ENCODE measurements around the gene TLCD3A. TPM values are rescaled to one million over a fixed set of nuclear protein-coding genes. Genes with fewer than 3 reads are reported as not detected.

The TLCD3A gene
- total RNA-seq, 1 experiment from 2014 or later = 21.6 TPM

DNA sequence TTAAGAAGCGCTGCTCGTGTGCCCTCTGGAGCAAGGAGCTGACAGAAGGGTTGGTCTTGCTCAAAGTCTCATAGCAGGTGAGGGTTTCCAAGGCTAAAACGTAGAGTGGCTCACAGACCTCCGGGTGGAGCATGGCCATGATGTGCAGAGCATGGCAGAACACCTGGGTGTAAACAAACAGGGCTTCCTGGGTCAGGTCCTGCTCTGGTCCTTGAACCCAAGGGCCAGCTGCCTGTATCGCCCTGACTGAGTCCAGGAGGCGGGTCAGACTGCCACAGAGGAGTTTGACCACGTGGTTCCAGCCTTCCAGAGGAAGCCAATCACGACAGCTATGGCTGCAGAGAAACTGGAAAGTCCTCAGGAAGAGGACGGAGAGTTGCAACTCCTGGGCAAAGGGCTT lies 12.5 kb downstream of the TLCD3A start:
- Mint-ChIP-seq H3K4me3 (no peak overlapping the region), H3K36me3 (peaks cover 87% of the 10 kb centered on the region), H3K27ac (no peak overlapping the region), H3K4me1 (no peaks in the 10 kb centered on the region), H3K27me3 (ENCODE audit: low read depth) (no peaks in the 10 kb centered on the region), H3K9me3 (peaks cover 17% of the 10 kb centered on the region)
- CTCF ChIA-PET = interaction anchor here (1.0 to 1.9 kb wide), 2 partner anchors 236 to 313 kb away, joined by 3 to 4 read pairs; no protein-coding TSS in a partner anchor
- ATAC-seq (no peak), DNase-seq (ENCODE audit: low spot score) (no peak)
- POLR2A ChIA-PET = interaction anchor here (1.0 kb wide), 1 partner anchor 252 kb away, joined by 3 read pairs; the partner anchor contains the start of gene TIMM22
- TF ChIP-seq ZNF416 (CRISPR knock-in tag; IDR thresholded peaks at IDR 0.05) (no peak), GABPB1 (CRISPR knock-in tag; IDR thresholded peaks at IDR 0.05) (no peak), PRDM15 (CRISPR knock-in tag; IDR thresholded peaks at IDR 0.05) (0 out of 2 replicates have a peak, but pooled peaks have one; percentile 8)

- no peak for TF ChIP-seq GTF2I (CRISPR knock-in tag; conservative IDR thresholded peaks at IDR 0.05)
- no peak for TF ChIP-seq ZBTB43 (CRISPR knock-in tag; IDR thresholded peaks at IDR 0.05)
- no peak for TF ChIP-seq NFE2L1 (CRISPR knock-in tag; IDR thresholded peaks at IDR 0.05)
- no peak for TF ChIP-seq MXD4 (CRISPR knock-in tag; IDR thresholded peaks at IDR 0.05; ENCODE audit: borderline replicate concordance)
- ChIA-PET CTCF (interaction anchor here (1.0 to 1.9 kb wide), 3 partner anchors 45 to 313 kb away, joined by 3 to 4 read pairs (median 3); no protein-coding TSS in a partner anchor), POLR2A (interaction anchor here (1.0 kb wide), 1 partner anchor 251 kb away, joined by 3 read pairs; the partner anchor contains the start of gene TIMM22)
- Mint-ChIP-seq H3K4me3 (no peak overlapping the region), H3K9me3 (peaks cover 21% of the 10 kb centered on the region), H3K27ac (no peak overlapping the region), H3K36me3 (peaks cover 88% of the 10 kb centered on the region), H3K4me1 (peaks cover 1% of the 10 kb centered on the region), H3K27me3 (ENCODE audit: low read depth) (no peaks in the 10 kb centered on the region)
- ATAC-seq (no peak), DNase-seq (ENCODE audit: low spot score) (no peak)
Observed at GRCh38 chr17:745406-745805, 13.0 kb downstream of the TLCD3A start.

- DNase-seq (ENCODE audit: low spot score) (no peak), ATAC-seq (no peak)
- ChIA-PET CTCF (interaction anchor here (1.4 kb wide), 1 partner anchor 46 kb away, joined by 3 read pairs; no protein-coding TSS in a partner anchor), POLR2A (interaction anchor here (1.0 kb wide), 1 partner anchor 250 kb away, joined by 3 read pairs; the partner anchor contains the start of gene TIMM22)
- Mint-ChIP-seq H3K4me3 (no peak overlapping the region), H3K4me1 (peaks cover 9% of the 10 kb centered on the region), H3K9me3 (peaks cover 22% of the 10 kb centered on the region), H3K36me3 (peaks cover 87% of the 10 kb centered on the region), H3K27me3 (ENCODE audit: low read depth) (no peaks in the 10 kb centered on the region), H3K27ac (no peak overlapping the region)
- TF ChIP-seq ZBTB21 (CRISPR knock-in tag; IDR thresholded peaks at IDR 0.05; ENCODE audit: borderline replicate concordance) = no peak
- TF ChIP-seq, protein P1, sequence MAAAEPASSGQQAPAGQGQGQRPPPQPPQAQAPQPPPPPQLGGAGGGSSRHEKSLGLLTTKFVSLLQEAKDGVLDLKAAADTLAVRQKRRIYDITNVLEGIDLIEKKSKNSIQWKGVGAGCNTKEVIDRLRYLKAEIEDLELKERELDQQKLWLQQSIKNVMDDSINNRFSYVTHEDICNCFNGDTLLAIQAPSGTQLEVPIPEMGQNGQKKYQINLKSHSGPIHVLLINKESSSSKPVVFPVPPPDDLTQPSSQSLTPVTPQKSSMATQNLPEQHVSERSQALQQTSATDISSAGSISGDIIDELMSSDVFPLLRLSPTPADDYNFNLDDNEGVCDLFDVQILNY (CRISPR knock-in tag; IDR thresholded peaks at IDR 0.05) = no peak
- TF ChIP-seq, protein P2, sequence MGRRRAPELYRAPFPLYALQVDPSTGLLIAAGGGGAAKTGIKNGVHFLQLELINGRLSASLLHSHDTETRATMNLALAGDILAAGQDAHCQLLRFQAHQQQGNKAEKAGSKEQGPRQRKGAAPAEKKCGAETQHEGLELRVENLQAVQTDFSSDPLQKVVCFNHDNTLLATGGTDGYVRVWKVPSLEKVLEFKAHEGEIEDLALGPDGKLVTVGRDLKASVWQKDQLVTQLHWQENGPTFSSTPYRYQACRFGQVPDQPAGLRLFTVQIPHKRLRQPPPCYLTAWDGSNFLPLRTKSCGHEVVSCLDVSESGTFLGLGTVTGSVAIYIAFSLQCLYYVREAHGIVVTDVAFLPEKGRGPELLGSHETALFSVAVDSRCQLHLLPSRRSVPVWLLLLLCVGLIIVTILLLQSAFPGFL (CRISPR knock-in tag; IDR thresholded peaks at IDR 0.05; ENCODE audit: borderline replicate concordance) = no peak
Observed at GRCh38 chr17:746181-746580, 13.8 kb downstream of the TLCD3A start.

Measured in WTC11 (cell line).